ENCODE data around the gene CROCC2. TPM values are rescaled to one million over a fixed set of nuclear protein-coding genes. Genes with fewer than 3 reads are reported as not detected.

CROCC2 gene
- total RNA-seq, 1 donor from 2014 or later = not detected

- DNase-seq (ENCODE audit: extremely low read depth, low read depth, low spot score) = no peak
Measured at GRCh38 chr2:240919786-240920782, 13.9 kb downstream of the CROCC2 start.

- no peak for DNase-seq (ENCODE audit: extremely low read depth, low read depth, low spot score)
Measured at GRCh38 chr2:240920783-240921231, 14.7 kb downstream of the CROCC2 start.

GRCh38 chr2:240921311-240921994, 15.3 kb downstream of the CROCC2 start:
- DNase-seq (ENCODE audit: extremely low read depth, low read depth, low spot score) = no peak

GRCh38 chr2:240921995-240922244, 15.8 kb downstream of the CROCC2 start:
- no peak for DNase-seq (ENCODE audit: extremely low read depth, low read depth, low spot score)

- DNase-seq (ENCODE audit: extremely low read depth, low read depth, low spot score) = no peak
Measured at GRCh38 chr2:240922245-240922981, 16.3 kb downstream of the CROCC2 start.

- DNase-seq (ENCODE audit: extremely low read depth, low read depth, low spot score) = no peak
Measured at GRCh38 chr2:240922982-240923537, 16.9 kb downstream of the CROCC2 start.

GRCh38 chr2:240925191-240925567, 19.0 kb downstream of the CROCC2 start:
- no peak for DNase-seq (ENCODE audit: extremely low read depth, low read depth, low spot score)

GRCh38 chr2:240925568-240926515, 19.7 kb downstream of the CROCC2 start:
- no peak for DNase-seq (ENCODE audit: extremely low read depth, low read depth, low spot score)

- DNase-seq (ENCODE audit: extremely low read depth, low read depth, low spot score) = no peak
Measured at GRCh38 chr2:240926516-240927389, 20.6 kb downstream of the CROCC2 start.

GRCh38 chr2:240927390-240927781, 21.2 kb downstream of the CROCC2 start:
- no peak for DNase-seq (ENCODE audit: extremely low read depth, low read depth, low spot score)

GRCh38 chr2:240928476-240929363, 22.6 kb downstream of the CROCC2 start:
- no peak for DNase-seq (ENCODE audit: extremely low read depth, low read depth, low spot score)

GRCh38 chr2:240929364-240930095, 23.4 kb downstream of the CROCC2 start:
- DNase-seq (ENCODE audit: extremely low read depth, low read depth, low spot score) = no peak

GRCh38 chr2:240930096-240930630, 24.0 kb downstream of the CROCC2 start:
- DNase-seq (ENCODE audit: extremely low read depth, low read depth, low spot score) = no peak

- DNase-seq (ENCODE audit: extremely low read depth, low read depth, low spot score) = no peak
Measured at GRCh38 chr2:240930631-240931318, 24.6 kb downstream of the CROCC2 start.

- DNase-seq (ENCODE audit: extremely low read depth, low read depth, low spot score) = no peak
Measured at GRCh38 chr2:240931319-240931949, 25.3 kb downstream of the CROCC2 start.
